BLaER1 treated with 17β-estradiol and CSF1 and Interleukin-3, amounts not matched to agents 10 nM and 100 nM (cell line): ENCODE results near the gene C9orf153.

Source experiments
- H3K27ac ChIP-seq, 11 experiments: shearing (Covaris generic); formaldehyde crosslinking; 2 replicates each; pipeline ENCODE4 v1.8.1; 2022
- H3K27me3 ChIP-seq, 11 experiments: shearing (Covaris generic); formaldehyde crosslinking; 2 replicates each; pipeline ENCODE4 v1.8.1; 2022
- H3K36me3 ChIP-seq, 11 experiments: shearing (Covaris generic); formaldehyde crosslinking; 2 replicates each; pipeline ENCODE4 v1.8.1; 2022
- H3K4me1 ChIP-seq, 10 experiments: shearing (Covaris generic); formaldehyde crosslinking; 2 replicates each; pipeline ENCODE4 v1.8.1; 2022
- H3K4me2 ChIP-seq, 11 experiments: shearing (Covaris generic); formaldehyde crosslinking; 2 replicates each; pipeline ENCODE4 v1.8.1; 2022
- H3K4me3 ChIP-seq, 10 experiments: shearing (Covaris generic); formaldehyde crosslinking; 2 replicates each; pipeline ENCODE4 v1.8.1; 2022
- H3K9ac ChIP-seq, 11 experiments: shearing (Covaris generic); formaldehyde crosslinking; 2 replicates each; pipeline ENCODE4 v1.8.1; 2022
- H3K9me3 ChIP-seq, 11 experiments: shearing (Covaris generic); formaldehyde crosslinking; replicated peaks in 1 of 11; 2 replicates each; pipeline ENCODE4 v1.8.1; 2022
- H4K20me1 ChIP-seq, 11 experiments: shearing (Covaris generic); formaldehyde crosslinking; 2 replicates each; pipeline ENCODE4 v1.8.1; 2022
- Cebpa-rat ChIP-seq, 11 experiments: shearing (Covaris generic); IDR thresholded peaks; 2 replicates each; pipeline ENCODE4 v1.8.1; 2022

Gene C9orf153

DNA sequence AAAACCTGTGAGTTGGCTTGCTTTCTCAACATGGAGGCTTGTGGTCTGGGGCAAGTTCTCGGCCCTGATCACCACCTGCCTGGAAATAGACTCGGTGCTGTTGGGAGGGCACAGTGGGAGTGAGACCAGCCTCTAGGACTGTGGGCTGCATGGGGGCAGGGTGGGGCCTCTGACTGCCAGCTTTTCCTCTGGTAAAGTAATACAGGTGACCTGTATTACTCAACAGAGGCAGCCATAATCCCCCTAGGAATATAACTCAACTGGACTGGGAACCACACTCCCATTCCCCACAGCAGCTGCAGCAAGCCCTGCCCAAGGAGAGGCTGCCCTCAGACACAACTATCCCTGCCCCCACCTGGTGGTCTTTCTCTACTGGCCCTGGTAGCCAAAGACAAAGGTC, 72.8 kb downstream of the C9orf153 start:
- TF ChIP-seq Cebpa-rat (IDR thresholded peaks at IDR 0.05), result no peak
- H3K4me2 ChIP-seq, result no peak overlapping the region
- H3K9me3 ChIP-seq, result peaks cover 8 to 27% (median 12%) of the 10 kb centered on the region in 11 experiments; a peak in 20 of 22 replicates
- no peaks in the 10 kb centered on the region for H3K27me3 ChIP-seq
- no peaks in the 10 kb centered on the region for H3K36me3 ChIP-seq
- no peak overlapping the region for H3K9ac ChIP-seq
- H4K20me1 ChIP-seq, result no peaks in the 10 kb centered on the region
- 0 out of 20 replicates have a peak, but pooled peaks cover 0 to 3% (median 0%) of the 10 kb centered on the region in 10 experiments for H3K4me1 ChIP-seq
- H3K27ac ChIP-seq, result no peak overlapping the region
- H3K4me3 ChIP-seq, result no peak overlapping the region

DNA sequence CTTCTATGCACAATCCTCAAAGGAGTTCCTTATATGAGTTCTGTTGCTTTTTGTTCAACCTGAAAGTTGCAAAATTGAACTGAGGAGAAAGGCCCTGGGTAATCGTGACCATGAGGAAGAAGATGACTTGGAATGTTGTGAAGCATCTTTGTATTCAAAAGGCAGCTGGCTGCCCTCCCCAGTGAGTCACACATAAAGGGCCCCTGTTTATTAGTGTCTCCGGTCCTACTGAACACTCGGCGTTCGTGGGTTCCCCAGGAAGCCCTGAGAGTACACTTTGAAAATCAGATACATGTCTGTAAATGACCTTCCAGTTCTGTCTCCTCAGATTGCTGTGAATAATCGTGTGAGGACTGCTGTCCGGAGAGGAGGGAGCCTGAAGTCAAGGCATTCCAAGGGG, 73.6 kb downstream of the C9orf153 start:
- no peak overlapping the region for H3K27ac ChIP-seq
- H3K4me1 ChIP-seq, result 0 out of 20 replicates have a peak, but pooled peaks cover 0 to 3% (median 0%) of the 10 kb centered on the region in 10 experiments
- no peak overlapping the region for H3K4me3 ChIP-seq
- H3K4me2 ChIP-seq, result no peak overlapping the region
- H3K27me3 ChIP-seq, result no peaks in the 10 kb centered on the region
- H3K36me3 ChIP-seq, result no peaks in the 10 kb centered on the region
- peaks cover 7 to 26% (median 10%) of the 10 kb centered on the region in 11 experiments; a peak in 16 of 22 replicates for H3K9me3 ChIP-seq
- no peaks in the 10 kb centered on the region for H4K20me1 ChIP-seq
- H3K9ac ChIP-seq, result no peak overlapping the region
- TF ChIP-seq Cebpa-rat (IDR thresholded peaks at IDR 0.05), result no peak

DNA sequence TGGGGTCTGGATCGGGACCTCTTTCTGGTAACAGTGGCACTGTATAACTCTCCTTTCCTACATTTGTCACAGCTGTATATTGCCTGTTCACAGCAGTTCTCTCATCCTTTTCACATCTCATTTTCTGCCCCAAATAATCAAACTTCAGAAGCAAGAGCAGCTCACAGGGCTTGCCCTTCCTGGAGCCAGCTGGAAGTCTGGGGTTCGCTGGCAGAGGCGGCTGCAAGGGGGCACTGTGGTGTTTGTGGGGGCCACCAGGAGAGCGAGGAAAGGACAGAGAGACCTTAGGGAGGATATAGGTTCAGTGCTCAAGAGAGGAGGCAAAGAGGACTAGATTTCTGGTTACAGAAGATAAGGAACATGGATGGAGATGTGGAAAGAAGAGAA, 75.3 kb downstream of the C9orf153 start:
- Histone ChIP-seq H3K9ac (no peak overlapping the region), H3K4me2 (no peak overlapping the region), H4K20me1 (no peaks in the 10 kb centered on the region), H3K27ac (no peak overlapping the region), H3K9me3 (peaks cover 7 to 21% (median 9%) of the 10 kb centered on the region in 11 experiments; a peak in 16 of 22 replicates), H3K27me3 (no peaks in the 10 kb centered on the region), H3K36me3 (no peaks in the 10 kb centered on the region), H3K4me3 (no peak overlapping the region), H3K4me1 (0 out of 20 replicates have a peak, but pooled peaks cover 0 to 3% (median 0%) of the 10 kb centered on the region in 10 experiments)
- TF ChIP-seq Cebpa-rat (IDR thresholded peaks at IDR 0.05), result no peak

DNA sequence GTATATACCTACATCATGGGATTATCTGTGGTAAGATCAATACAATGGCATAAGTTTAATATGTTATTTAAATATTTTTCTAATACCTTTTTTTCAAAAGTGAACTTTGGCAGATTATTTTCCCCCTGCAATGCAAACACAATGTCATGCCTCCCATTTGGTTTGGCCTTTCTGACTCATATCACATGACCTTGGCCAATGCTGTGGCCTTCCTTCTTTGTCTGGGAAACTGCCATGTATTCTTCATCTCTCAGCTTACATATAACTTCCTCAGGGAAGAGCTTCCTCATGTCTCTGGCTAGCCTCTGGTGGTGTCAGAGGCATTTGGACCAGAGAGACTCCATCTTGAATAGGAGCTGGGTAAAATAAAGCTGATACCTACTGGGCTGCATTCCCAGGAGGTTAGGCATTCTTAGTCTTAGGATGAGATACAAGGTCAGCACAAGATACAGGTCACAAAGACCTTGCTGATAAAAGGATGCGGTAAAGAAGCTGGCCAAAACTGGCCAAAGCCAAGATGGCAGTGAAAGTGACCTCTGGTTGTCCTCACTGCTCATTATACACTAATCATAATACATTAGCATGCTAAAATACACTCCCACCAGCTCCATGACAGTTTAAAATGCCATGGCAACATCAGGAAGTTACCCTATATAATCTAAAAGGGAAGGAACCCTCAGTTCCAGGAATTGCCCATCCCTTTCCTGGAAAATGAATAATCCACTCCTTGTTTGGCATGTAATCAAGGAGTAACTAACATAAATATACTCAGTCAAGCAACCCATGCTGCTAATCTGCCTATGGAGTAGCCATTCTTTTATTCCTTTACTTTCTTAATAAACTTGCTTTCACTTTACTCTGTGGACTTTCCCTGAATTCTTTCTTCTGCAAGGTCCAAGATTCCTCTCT, 76.0 kb downstream of the C9orf153 start:
- Histone ChIP-seq H3K9ac (no peak overlapping the region), H3K4me3 (no peak overlapping the region), H3K27me3 (no peaks in the 10 kb centered on the region), H3K36me3 (no peaks in the 10 kb centered on the region), H3K27ac (no peak overlapping the region), H3K4me1 (0 out of 20 replicates have a peak, but pooled peaks cover 0 to 3% (median 0%) of the 10 kb centered on the region in 10 experiments), H4K20me1 (no peaks in the 10 kb centered on the region), H3K4me2 (no peak overlapping the region), H3K9me3 (peaks cover 1 to 15% (median 2%) of the 10 kb centered on the region in 11 experiments; a peak in 13 of 22 replicates)
- TF ChIP-seq Cebpa-rat (IDR thresholded peaks at IDR 0.05), result no peak

DNA sequence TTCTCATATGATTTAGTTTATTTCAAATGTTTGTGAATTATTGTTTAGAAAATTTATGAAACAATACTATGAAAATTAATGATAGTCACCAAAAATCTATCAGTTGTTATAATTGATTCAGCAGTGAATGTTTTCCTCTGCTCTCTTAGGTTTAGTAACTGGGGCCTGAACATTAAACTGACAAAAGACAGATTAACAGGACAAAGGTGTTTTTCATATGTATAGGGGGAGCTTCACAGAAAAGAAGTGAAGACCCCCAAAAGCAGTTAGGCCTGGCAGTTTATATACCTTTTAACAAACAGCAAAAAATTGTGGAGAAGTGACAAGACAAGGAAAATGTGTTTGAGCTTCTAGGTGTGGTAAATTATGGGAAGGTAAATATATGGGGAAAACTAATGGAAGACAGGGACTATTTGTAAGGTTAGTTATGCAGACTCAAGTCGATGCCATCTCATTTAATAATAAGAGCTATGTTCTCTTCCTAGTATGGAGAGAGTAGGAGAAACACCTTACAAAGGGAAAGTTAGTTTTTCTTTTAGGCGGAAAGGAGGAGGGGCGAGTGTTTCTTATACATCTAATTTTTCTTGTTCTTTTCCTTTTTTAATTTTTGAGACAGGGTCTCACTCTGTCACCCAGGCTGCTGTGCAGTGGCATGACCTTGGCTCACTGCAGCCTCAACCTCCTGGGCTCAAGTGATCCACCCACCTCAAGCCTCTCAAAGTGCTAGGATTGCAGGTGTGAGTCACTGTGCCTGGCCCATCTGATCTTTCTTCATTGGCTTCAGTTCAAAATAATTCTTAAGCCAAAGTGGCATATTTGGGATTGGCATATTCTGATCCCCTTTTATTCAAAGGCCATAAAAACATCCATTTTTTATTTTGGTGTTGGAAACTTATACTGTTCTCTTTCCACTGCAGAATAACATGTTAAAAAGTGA, 77.8 kb downstream of the C9orf153 start:
- Histone ChIP-seq H3K4me2 (no peak overlapping the region), H3K27me3 (no peaks in the 10 kb centered on the region), H3K27ac (no peak overlapping the region), H3K4me3 (no peak overlapping the region), H3K9me3 (no peaks in the 10 kb centered on the region), H3K36me3 (no peaks in the 10 kb centered on the region), H3K4me1 (0 out of 20 replicates have a peak, but pooled peaks cover 0 to 3% (median 0%) of the 10 kb centered on the region in 10 experiments), H3K9ac (no peak overlapping the region), H4K20me1 (no peaks in the 10 kb centered on the region)
- TF ChIP-seq Cebpa-rat (IDR thresholded peaks at IDR 0.05), result no peak

DNA sequence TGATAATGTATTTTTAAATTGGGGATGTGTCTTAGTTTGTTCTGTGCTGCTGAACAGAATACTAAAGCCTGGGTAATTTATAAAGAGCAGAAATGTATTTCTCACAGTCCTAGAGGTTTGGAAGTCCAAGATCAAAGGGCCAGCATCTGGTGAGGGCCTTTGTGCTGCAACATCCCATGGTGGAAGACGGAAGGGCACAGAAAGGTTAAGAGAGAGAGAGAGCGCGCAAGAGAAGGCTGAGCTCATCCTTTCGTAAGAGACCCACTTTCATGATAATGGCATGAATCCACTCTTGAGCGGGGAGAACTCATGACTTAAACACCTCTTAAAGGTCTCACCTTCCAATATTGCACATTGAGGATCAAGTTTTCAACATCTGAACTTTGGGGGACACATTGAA, 81.0 kb downstream of the C9orf153 start:
- 0 out of 20 replicates have a peak, but pooled peaks cover 0 to 3% (median 0%) of the 10 kb centered on the region in 10 experiments for H3K4me1 ChIP-seq
- H3K9me3 ChIP-seq, result no peaks in the 10 kb centered on the region
- H3K4me3 ChIP-seq, result no peak overlapping the region
- no peak overlapping the region for H3K9ac ChIP-seq
- no peak for TF ChIP-seq Cebpa-rat (IDR thresholded peaks at IDR 0.05)
- no peak overlapping the region for H3K27ac ChIP-seq
- H3K4me2 ChIP-seq, result no peak overlapping the region
- H4K20me1 ChIP-seq, result no peaks in the 10 kb centered on the region
- H3K36me3 ChIP-seq, result no peaks in the 10 kb centered on the region
- H3K27me3 ChIP-seq, result no peaks in the 10 kb centered on the region

DNA sequence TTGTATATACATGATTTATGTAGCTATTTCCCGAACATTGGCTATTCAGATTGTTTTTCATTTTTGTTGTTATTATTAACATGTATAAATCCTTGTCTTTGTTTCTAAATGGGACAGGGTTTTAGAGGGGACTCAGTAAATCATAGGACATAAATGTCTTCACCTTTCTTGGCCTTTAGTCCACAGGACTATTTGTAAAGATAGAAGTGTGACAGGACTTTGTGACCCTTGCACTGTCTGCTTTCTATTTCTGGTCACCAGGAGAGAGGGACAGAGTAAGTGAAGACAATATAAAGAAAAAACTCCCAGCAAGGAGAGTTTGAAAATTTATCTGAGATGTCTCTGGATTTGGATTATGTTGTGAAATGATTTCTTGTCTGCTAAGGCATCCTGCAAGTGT, 81.5 kb downstream of the C9orf153 start:
- Histone ChIP-seq H3K4me2 (no peak overlapping the region), H3K9me3 (no peaks in the 10 kb centered on the region), H3K4me3 (no peak overlapping the region), H3K9ac (no peak overlapping the region), H3K27me3 (no peaks in the 10 kb centered on the region), H3K27ac (no peak overlapping the region), H3K36me3 (no peaks in the 10 kb centered on the region), H3K4me1 (no peaks in the 10 kb centered on the region), H4K20me1 (no peaks in the 10 kb centered on the region)
- no peak for TF ChIP-seq Cebpa-rat (IDR thresholded peaks at IDR 0.05)

DNA sequence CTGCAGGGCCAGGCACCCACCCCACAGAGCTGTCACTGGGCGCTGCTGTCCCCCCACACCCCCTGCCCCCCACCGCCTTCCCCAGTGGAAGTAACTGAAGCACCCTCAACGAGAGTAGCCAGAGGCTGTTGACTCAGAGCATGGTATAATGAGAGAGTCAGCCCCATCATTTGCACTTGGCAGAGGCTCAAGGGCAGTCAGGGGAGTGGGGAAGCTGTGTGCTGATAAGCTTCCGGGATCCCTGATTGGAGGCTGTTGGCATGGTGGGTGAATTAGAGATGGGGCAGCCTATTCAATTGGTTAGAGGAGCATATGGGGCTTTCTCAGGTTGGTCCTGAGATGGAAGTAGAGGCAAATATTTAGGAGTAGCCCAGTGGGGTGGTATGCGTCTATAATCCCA, 83.0 kb downstream of the C9orf153 start:
- Histone ChIP-seq H3K4me3 (no peak overlapping the region), H3K36me3 (no peaks in the 10 kb centered on the region), H4K20me1 (no peaks in the 10 kb centered on the region), H3K4me1 (no peaks in the 10 kb centered on the region), H3K9ac (no peak overlapping the region), H3K9me3 (no peaks in the 10 kb centered on the region), H3K27me3 (no peaks in the 10 kb centered on the region), H3K27ac (no peak overlapping the region), H3K4me2 (no peak overlapping the region)
- no peak for TF ChIP-seq Cebpa-rat (IDR thresholded peaks at IDR 0.05)
